Activated CD8-positive, alpha-beta memory T cell treated with anti-CD3 and anti-CD28 coated beads, Interleukin-2, amount 50 U/mL, for 24 hours (primary cell): Measurements from ENCODE around the gene PAFAH1B2.

ENCODE experiments used
- DNase-seq: peaks from one replicate; pipeline ENCODE4 v3.0.0-alpha.2; 2020; ENCODE audit errors: extremely low read depth

PAFAH1B2 gene

DNA sequence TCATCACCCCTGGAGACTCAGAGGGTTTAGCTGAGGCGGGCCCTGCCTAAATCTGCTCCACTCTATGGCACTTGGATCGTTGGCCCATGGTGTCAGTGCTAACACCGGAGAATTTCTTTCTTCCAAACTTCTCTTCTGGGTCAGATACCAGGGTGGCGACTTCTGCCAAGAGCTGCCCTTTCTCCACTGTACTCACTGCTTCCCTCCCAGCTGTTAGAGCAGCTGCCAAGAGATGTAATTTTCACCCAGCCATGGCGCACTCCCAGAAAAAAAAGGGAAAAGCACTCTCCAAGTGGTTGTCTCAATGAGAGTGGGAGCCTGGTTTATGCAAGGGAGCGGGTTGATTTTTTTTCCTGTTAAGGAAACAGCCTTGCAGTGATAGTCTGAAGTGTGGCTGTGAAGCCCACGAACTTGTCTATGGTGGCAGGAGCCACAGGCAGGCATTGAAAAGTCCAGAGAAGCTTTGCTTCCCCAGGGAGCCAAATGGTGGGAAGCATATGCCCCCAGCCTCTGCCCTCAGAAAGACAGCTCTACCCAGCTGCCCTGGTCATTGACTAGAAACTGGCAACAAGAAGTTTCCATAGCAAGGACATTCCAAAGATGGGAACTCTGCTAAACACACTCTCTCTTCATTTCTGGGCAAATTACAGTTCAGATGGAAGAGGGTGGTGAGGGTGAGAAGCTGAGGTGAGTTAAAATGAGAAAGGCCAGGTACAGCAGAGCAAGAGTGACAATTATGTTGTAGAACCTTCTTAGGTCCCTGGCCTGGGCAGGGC is 77.1 kb downstream of the PAFAH1B2 start:
- DNase-seq: no peak

DNA sequence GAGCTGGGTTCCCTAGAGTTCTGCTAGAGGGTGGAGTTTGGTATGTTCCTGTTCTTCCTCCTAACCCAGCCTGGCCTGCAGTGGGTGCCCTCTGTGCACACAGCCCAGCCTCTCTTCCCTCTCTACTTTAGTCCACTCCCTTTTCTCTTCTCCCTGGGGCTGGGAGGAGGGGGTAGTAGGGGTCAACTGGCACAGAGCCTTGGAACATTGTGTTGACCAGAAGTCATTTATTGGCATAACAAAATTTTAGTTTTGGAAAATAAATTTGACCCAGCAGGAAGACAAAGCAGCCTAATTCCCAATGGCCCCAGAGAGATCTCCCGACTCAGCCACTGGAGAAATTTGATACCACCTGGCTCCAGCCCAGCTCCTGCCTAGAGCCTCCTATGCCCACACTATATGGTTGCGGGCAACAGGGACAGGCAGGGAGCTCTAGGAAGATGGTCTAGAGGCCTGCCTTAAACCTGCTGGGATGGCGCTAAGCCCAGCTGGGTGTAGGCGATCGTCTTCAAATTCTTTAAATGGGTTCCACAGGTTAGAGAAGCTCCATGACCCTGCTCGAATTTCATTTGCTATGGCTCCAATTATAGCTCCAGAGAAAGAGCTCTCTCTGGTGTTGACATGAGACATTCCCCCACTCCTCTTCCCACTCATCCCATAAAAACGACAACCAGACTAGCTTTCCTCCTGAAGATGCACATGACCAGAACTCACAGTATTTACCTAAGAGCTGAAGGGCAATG is 77.9 kb downstream of the PAFAH1B2 start:
- no peak for DNase-seq

DNA sequence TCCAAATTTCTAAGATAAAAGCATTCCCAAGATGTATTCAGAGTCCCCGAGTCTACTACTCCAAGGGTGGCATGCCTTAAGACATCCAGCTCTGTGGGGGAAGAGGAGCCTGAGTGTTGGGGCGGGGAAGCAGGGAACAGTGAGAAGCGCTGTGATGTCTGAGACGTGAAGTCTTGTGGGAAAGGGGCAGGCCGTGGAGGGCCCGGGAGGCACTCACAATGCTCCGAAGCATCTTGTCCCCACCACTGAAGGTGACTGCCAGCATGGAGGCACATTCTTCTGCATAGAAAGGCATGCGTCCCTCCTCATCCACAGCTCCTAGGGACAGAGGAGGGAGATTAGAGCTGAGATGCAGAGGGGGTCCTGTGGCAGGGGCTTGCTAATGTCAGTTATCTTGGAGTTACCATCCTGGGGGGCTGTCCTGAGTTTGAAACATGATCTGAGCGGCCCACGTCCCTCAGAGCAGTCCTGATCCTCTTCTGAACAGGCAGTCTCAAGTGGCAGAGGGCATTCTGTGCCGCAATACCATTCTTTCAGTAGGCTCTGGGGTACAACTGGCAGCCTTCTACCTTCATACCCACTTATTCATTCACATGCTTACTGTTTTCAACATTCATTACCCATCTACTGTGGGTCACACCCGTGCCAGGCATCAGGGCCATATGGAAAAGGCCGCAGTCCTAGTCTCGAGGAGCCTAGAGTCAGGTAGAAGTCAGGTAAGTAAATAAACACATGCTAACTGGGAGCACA is 79.1 kb downstream of the PAFAH1B2 start:
- DNase-seq: no peak

DNA sequence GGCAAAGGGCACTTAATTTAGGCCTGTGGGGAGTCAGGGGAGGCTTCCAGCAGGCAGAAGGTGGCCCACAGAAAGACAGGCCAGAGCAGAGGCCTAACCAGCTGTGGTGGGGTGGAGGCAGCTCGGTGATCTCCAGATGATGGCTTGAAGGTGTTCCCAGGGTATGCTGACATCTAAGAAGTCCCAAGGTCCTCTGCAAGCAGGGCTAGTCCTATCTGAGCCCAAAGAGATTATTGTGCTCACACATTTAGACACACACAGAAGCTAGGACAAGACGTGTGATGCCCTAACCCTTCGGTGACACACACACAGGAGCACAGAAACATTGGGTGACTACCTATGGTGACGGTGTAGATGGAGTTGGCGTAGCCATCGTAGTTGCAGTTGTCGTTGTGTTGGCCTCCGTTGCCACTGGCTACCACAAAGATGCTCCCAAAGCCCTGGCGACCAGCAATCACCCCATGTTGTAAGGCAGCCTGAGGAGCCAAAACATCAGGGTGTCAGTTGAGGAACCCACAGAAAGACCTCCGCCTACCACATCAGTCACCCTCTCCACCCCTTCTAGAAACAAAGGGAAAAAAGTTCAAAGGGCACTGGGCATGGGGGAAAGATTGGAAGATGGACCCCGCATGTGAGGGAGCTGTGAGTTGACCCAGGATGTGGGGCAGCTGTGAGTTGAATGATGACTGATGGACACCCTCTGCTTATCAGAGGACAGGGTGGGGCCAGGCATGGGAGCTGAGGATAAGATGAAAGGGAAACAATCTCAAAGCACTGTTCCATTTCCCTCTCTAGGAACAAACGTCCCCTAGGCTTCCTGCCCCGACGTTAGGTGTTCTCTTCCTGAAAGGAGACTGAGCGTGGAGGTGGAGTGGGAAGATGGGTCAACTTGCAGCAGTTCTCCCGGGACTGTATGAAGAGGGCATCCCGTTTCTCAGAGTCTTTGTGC is 79.9 kb downstream of the PAFAH1B2 start:
- DNase-seq: no peak

DNA sequence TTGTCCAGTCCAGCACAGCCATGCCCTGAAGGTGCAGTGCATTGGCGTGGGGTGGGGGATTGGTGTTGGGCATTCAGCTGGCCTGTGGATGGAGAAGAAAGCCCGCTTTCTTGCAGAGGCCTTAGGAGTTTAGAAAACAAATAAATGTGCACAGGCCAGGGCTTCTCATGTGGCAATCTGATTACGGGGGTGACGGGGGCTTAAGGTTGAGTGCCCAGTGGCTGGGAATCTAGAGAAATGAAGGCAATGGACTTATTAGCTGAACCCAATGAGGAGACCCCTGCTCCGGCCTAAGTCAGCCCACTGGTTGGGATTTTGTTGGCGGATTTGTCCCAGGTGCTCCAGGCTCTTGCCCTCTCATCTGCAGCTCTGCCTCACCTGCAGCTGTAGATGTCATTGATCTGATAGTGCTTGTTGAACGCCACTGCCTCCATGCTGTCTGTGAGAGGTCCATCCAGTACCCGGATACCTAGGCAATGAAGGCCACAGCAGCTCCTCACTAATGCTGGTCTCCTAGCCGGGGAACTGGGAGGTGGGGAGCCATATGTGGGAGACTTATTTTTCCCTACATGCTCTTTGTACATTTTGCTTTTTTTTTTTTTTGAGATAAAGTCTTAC is 81.6 kb downstream of the PAFAH1B2 start:
- no peak for DNase-seq
